PC-3 (cell line): ENCODE results near the gene PPP2R5D.

Experiments used
- EZH2 ChIP-seq: fragments of 300-600 bp; sonication (generic); IDR thresholded peaks from one replicate; pipeline ENCODE4 v1.6.1; 2017; ENCODE audit warnings: antibody characterized with exemption, mild to moderate bottlenecking, low read length; ENCODE audit not compliant: unreplicated experiment
- EZH2phosphoT487 ChIP-seq: fragments of 300-600 bp; sonication (generic); IDR thresholded peaks from 2 replicates; pipeline ENCODE4 v1.6.1; 2018; ENCODE audit warnings: mild to moderate bottlenecking, antibody characterized with exemption, low read length, borderline replicate concordance

- no peak for TF ChIP-seq EZH2
- no peak for TF ChIP-seq EZH2phosphoT487
Measured at GRCh38 chr6:42966571-42966970, 17.8 kb upstream of the PPP2R5D start.
